Left renal pelvis (tissue), 4 donors: ENCODE results near the gene SLC25A25. TPM values are rescaled to one million over a fixed set of nuclear protein-coding genes. Genes with fewer than 3 reads are reported as not detected.
"Not testable (repeated sequence)": the region's sequence is repeated elsewhere in the genome, so short reads cannot be mapped to it uniquely, and the experiment has no call there.

ENCODE experiments used
- DNase-seq, 4 donors: peaks; one replicate each; pipeline ENCODE4 v3.0.0-alpha.2; 2013; ENCODE audit warnings: low read depth in 4 of 4, low spot score in 3 of 4
- polyA plus RNA-seq, 4 donors: library from polyadenylated mRNA; unstranded; fragments of 120-200 nt; gene quantifications; one replicate each; pipeline ENCODE4 v1.2.1, GENCODE V29; 2013; ENCODE audit not compliant: insufficient read length in 4 of 4

The SLC25A25 gene
- polyA plus RNA-seq, 4 donors = 12.5 to 17.2 (median 13.1) TPM

DNA sequence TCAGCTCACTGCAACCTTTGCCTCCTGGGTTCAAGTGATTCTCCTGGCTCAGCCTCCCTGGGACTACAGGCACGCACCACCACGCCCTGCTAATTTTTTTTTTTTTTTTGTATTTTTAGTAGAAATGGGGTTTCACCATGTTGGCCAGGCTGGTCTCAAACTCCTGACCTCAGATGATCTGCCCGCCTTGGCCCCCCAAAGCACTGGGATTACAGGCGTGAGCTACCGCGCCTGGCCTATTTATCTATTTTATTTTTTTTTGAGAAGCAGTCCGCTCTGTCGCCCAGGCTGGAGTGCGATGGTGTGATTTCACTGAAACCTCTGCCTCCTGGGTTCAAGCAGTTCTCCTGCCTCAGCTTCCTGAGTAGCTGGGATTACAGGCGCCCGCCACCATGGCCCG, 3.4 kb downstream of the SLC25A25 start:
- not testable (repeated sequence) for DNase-seq

DNA sequence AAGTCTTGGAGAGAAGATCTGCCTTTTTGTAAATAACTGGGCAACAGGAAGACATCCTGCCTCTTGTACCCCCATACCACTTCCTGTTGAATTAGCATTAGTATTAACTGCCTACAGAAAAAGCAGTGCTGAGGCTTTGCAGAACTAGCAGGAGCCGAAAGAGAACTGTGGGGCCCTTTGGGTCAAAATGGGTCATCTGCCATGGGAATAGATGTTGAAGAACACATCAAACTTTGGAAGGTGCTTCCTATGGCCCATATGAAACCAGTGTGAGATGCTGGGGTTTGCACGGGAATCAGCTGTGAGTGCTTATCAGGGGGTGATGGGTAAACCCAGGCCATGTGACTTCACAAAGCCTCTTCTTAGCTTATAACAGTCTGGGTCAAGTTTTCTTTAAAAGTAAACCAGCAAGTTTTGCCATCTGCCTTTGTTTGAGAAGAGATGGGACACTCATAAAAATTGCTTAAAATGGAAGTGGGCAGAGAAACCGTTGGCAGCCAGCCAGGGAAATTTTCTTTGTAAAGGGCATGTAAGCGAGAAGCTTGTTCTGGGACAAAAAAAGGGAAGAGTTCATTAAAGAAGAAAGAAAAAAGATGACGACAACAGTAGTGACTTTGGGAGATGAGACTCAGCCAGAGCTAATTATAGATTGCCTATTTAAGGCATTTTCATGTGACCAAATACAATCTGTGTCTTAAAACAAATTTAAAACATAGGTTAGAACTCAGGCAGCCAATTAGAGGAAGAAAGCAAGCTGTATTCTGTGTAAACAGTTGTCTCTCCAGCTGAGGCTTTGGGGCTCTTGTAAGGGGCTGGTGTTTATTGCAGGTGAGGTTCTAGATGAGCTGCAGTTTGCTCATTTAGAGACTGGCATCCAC, 4.4 kb downstream of the SLC25A25 start:
- DNase-seq = no peak

DNA sequence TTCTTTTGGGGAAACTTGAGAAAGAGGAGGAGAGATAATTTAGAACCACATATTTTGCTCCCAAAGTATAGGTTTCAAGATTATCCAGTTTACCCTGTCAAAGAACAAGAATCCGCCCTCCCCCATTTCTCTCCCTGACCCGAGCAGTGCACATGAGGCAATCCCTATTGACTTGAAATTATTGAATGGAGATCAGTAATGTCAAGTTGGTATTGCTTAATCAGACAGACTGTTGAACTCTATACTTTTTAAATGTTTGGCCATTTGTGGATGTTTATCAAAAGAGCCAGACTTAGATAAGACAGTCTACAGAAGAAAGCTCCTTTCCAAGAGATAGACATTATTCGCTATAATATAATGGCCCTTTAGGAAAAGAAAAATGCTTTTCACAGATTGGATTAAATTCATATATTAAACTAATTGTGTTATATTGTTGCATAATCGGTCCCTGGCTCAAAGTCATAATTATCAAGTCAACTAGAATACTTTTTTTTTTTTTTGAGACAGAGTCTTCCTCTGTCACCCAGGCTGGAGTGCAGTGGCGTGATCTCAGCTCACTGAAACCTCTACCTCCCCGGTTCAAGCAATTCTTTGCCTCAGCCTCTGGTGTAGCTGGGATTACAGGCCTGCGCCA, 5.3 kb downstream of the SLC25A25 start:
- no peak for DNase-seq

DNA sequence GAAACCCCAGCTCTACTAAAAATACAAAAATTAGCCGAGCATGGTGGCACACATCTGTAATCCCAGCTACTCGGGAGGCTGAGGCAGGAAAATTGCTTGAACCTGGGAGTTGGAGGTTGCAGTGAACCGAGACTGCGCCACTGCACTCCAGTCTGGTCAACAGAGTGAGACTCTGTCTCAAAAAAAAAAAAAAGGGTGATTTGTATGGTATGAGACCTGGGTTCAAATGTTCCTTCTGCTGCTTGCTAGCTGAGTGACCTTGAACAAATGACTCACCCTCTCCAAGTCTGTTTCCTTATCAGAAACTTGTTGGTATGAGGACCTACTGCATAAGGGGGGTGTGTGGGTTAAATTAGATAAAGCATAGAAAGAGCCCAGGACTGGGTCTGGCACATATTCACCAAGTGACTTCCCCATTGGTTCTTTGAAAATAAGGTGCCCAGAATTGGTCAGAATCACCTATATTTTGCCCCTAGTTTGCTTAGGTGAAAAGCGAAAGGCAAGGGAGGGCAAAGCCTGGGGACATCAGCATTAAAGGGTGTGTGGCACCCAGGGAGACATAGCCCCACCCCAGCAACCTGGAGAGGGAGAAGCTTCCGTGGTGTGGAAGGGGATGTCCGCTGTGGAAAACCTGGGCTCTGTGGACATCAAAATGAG, 9.9 kb downstream of the SLC25A25 start:
- DNase-seq = no peak

DNA sequence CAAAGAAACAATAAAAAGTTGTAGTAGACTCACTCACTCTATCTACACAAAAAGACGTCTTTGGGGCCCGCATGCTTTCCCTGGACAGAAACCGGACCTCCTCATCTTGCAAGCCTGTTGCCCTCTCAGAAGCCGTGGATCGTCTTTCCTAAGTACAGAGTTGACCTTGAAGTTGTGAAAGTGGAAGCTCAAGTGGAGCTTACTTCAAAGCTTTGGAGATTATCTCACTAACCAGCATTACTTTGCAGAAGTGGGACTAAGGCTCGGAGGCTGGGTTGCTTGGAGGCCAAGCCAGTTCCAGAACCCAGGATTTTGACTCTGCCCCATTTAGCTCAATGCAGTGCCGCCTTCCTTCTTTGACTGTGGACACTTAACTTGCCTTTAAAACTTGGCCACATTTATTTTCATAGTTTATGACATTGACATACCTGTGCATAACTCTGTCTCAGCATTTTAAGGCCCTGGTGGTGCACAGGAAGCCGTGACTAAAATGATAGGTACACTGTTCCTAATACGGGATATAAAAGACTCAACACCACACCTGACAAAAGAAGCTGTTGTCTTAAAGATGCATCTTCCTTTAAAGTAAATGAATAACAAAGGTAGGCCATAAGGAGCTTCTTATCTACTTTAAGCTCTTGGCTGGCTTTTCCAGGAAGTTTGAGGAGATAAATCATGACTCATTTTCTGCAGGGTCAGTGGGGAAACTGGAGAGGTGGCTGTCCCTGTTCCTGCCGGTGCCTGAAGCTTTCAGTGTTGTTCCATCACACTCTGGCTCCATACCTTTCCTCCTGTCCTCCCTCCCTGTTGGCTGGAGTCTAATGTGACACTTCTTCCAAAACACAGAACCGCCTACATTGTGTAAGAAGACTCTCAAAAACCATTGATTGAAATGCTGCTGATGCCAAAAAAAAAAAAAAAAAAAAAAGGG, 10.7 kb downstream of the SLC25A25 start:
- DNase-seq = no peak

DNA sequence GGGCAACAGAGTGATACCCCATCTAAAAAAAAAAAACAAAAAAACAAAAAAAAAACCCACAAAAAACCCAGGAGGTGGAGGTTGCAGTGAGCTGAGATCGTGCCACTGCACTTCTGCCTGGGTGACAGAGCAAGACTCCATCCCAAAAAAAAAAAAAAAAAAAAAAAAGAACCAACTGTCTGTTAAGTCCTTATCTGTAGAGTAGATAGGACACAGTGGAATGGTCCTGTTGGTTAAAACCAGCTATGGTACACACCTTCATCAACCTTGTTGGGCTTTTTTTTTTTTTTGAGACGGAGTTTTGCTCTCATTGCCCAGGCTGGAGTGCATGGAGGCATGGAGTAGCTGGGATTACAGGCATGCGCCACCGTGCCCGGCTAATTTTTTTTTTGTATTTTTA, 12.2 kb downstream of the SLC25A25 start:
- DNase-seq = no peak

DNA sequence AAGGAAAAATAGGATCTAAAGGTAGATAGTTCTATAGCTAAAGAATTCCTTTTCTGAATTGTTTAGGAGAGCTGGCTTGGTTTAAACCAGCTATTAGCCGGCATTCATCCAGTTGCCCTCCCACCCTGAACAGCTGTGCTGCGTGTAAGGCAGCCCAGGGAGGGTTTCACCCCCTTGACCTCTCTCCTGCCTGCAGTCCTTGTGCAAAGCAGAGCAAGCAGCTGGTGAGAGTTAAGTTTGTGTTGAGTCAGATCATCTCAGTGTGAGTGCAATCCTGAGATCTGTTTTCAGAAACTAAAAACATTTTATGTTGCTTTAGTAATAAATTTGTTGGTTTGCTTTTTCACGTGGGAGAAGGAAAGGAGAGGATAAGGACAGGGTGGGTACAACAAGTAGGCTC, 13.0 kb downstream of the SLC25A25 start:
- DNase-seq = no peak

DNA sequence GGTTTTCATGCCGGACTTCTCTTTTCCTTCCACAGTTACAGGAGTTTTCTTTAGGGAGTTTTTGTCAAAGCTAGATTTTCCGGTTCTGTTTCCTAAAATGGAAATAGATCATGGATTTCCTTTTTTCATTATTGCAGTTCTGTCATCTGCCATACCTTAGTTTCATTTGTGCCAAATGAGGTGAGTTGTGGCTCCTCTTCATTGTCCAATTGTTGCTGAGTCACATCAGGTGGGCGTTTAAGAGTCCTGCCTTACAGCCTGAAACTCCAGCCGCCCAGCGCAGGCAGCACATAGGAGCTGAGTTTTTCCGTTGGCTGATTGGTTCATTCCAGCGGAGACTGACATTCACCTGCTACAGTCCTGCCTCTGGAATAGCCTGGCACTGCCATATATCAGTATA, 14.1 kb downstream of the SLC25A25 start:
- no peak for DNase-seq

DNA sequence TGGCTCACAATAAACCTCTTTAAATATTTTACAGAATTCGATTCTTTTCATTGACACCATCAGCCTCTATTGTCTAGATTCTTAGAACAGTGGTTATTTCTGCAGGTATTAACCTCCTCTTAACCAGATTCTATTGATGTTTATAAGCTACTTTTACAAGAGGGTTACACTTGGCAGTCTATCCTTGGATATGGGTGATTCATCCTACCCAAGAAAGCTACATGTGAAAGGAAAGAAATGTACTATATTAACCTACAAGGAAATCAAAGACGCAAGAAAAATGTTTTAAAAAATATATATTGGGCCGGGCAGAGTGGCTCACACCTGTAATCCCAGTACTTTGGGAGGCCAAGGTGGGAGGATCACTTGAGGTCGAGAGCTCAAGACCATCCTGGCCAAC, 16.7 kb downstream of the SLC25A25 start:
- DNase-seq = no peak

DNA sequence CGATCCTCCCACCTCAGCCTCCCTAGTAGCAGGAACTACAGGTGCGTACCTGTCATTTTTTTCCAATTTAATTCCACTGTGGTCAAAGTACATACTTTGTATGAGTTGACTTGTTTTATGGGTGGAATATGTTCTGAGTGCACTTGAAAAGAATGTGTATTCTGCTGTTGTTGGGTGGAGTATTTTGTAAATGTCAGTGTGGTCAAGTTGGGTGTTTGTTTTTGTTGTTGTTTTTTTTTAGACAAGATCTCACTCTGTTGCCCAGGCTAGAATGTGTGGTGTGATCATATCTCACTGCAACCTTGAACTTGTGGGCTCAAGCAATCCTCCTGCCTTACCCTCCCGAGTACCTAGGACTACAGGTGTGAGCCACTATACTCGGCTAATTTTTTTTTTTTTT, 17.9 kb downstream of the SLC25A25 start:
- no peak for DNase-seq

DNA sequence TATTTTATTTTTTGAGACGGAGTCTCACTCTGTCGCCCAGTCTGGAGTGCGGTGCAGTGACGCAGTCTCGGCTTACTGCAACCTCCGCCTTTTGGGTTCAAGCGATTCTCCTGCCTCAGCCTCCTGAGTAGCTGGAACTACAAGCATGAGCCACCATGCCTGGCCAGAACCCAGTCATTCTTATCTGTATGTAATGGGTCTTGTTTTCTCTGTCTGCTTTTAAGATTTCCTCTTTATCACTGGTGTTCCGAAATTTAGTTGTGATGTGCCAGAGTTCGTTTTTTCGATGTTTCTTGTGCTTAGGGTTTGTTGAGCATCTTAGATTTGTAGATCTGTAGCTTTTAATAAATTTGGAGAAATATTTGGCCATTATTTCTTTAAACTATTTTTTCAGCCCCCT, 19.2 kb downstream of the SLC25A25 start:
- DNase-seq = no peak

DNA sequence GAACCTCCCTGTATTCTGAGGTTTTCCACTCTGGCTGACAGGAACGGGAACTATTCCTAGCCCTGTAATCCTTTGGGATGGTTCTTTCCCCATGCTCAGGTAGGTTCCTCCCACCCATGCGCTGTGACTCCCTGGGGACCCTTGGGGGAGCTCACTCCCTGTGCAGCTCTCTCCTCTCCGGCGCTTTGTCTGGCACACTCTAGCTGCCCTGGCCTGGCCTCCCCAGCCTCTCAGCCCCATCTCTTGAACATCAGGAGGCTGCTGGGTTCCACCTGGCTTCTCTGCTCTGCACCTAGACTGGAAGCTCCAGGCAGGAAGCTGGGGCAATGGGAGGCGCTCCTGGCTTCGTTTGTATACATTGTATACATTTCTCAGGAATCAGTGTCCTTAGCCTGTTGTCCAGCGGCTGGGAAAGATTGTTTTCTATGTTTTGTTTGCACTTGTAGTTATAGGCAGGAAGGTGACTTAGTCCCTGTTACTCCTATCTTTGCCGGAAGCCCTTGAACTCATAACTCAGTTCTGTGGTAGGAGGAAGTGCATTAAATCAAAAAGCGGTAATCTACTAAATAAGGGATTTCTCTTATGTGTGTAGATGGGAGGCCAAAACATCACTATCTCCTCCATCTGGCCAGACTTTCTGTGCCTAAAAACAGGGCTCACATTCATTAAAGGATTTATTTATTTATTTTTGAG, 20.4 kb downstream of the SLC25A25 start:
- DNase-seq = no peak

DNA sequence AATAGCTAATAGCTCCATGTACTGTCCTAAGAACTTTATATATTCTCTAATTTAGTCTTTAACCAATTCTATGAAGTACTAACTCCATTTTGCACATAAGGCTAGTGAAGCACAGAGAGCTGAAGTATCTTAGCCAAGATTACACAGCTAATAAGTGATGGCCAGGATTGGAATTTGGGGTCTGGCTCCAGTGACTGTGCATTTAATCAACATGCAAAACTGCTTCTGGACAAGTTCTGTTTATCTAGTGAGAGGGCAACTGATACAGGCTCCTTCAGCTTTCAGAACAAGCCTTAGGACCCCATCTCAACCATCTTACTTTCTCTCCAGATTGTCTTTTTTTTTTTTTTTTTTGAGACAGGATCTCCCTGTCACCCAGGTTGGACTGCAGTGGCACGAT, 21.3 kb downstream of the SLC25A25 start:
- DNase-seq = no peak

DNA sequence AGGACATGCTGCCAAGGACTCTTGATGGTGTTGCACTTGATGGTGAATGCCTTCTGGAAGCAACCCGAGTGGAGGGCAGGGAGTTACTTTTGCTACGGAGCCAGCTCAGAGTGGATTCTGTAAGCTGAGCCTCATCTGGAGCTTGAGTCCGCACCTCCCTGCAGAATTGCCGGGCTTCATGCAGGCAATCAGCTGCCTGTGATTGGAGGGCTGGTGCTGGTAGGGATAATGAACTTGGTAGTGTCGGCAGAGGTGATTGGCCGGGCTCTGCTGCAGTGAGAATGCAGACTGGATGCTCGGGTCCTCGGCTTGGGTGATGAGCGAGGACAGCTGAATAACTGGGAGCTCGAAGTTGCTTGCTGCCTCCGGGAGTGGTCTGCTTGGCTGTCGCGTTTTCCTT, 23.1 kb downstream of the SLC25A25 start:
- peak in 1 of 4 donors; percentile 83 for DNase-seq

DNA sequence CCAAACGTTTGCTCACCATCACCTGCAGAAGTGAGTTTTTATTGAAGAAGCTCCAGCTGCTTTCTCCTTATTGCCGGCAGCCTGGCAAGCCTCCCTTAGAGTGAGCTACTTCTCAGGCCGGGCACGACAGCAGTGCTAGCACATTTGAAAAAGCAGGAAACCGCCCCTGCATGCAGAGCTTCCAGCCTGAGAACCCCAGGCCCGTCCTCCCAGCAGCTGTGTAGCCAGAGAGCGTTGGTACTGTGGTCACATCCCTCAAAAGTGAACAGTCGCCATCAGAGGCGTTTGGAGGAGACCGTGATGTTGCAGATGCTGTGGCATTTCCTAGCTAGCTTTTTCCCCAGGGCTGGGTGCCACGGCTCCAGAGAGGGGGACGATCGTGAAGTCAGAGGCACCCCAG, 23.5 kb downstream of the SLC25A25 start:
- no peak for DNase-seq

DNA sequence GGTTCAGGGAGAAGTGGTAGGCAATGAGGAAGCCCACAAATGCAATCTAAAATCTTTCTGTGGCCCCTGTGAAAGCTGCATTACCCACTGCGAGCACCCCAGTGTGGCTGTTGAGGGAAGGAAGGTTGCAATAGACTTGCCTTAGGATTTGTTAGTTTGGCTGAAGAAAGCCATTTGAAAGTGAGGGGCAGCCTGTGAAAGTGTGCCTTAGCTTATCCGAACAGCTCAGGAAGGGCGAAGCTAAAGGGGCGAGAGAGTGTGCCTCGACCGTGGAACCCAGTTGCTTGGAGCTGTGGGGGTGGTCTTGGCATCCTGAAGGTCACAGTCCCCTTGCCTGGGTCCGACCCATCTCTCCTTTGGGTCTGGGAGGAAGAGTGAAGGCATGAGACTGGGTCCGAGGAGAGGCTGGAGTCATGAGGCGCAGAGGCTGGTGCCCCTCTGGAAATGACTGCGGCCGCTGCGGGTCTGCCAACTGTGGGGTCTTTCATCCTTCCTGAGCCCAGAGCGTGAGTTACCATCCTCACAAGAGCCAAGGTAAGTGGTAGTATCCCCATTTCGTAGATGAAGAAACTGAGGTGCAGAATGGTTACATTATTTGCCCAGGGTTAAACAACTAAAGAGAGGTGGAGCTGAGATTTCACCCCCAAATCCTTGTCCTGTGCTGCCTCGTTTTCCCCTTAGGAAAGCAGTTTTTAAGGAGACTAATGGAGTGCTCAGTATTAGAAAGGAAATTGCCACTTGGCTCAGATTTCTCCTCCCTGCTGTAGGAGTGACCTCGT, 24.4 kb downstream of the SLC25A25 start:
- no peak for DNase-seq

DNA sequence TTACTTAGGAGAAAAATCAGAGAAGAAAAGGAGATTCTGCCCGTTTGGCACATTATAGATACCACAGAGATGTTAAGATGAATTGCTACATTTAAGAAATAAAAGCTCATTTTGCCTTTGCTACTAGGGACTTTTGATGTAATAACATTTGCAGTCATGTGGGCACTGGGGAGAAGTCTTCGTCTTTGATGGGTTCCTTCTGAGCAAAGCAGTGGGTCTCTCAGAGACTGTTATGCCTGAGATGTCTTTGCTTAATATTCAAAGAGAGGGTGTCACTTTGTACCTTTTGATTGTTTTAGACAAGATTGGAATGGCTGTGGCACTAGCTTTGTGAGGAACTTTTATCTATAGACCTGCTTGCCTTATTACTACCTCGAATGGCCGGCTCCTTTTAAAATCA, 25.0 kb downstream of the SLC25A25 start:
- no peak for DNase-seq

DNA sequence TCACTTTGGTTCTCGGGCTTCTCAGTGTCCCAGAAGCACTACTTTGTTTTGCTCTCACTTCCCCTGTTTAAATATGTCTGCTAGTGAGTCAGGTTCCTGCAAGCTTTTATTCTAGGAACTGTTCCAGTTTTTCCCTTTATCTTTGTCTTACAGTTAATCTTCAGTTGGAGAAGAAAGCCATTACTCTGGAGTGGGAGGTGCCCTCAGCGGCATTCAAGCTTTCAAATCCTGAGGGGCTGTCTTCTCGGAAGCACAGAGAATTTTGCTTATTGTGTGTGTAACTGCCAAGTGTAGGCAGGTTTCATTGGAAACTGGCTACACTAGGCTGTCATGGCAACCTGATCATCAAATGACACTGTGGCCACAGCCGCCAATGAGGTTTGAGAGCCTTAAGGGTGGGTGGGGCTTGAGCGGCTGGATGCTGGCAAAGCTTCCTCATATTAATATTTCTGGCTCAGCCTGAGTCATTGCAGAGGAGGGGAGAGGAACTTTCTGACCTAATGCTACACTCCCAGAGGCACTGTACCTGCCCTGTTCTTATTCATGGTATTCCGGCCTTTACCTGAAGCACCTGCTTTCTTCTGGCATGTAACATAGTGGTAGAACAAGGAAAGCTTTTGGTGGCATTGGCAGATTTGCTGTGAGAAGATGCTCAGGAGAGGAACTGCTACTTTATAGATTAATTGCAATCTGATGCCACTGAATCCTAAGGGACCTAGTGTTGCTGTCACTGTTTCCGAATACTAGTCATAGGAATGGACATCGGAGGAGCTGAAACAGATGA, 26.3 kb downstream of the SLC25A25 start:
- peak in 2 of 4 donors; percentile 84 to 88 for DNase-seq
